Measurements from ENCODE around the gene DRD4. TPM values are rescaled to one million over a fixed set of nuclear protein-coding genes. Genes with fewer than 3 reads are reported as not detected.

DRD4 gene
- total and polyA plus RNA-seq, 2 of the 8 experiments (the other 6 are each of a cell fraction or from before 2014, with no cell fraction given): 3.4 to 4.9 TPM

- Histone ChIP-seq H3K4me1 (replicated peaks in 1 of 4; ENCODE audit: control insufficient read depth in 3 of 4, insufficient read depth in 4 of 4, low read length in 3 of 4) (peaks cover 0 to 6% (median under 1%) of the 10 kb centered on the region in 4 experiments; a peak in 2 of 7 replicates), H3K23ac (ENCODE audit: insufficient read length) (no peak overlapping the region), H3K36me3 (ENCODE audit: control insufficient read depth in 2 of 4, insufficient read depth in 4 of 4, low read length in 3 of 4) (no peaks in the 10 kb centered on the region), H3K23me2 (ENCODE audit: low read depth, low read length) (no peaks in the 10 kb centered on the region; the same call in 1 of the 2 replicates), H2BK5ac (ENCODE audit: low read depth, low read length) (no peak overlapping the region), H2AK5ac (ENCODE audit: low read depth, low read length) (no peak overlapping the region), H3K79me2 (ENCODE audit: control insufficient read depth in 1 of 2, insufficient read depth in 2 of 2, low read length in 2 of 2) (no peaks in the 10 kb centered on the region), H3K14ac (ENCODE audit: insufficient read length) (no peak overlapping the region), H2BK15ac (ENCODE audit: low read length) (no peak overlapping the region), H3K27ac (ENCODE audit: low read depth, low read length) (no peak overlapping the region), H4K91ac (replicated peaks; ENCODE audit: insufficient read length, low read length) (no peak overlapping the region), H2BK120ac (replicated peaks; ENCODE audit: low read depth, low read length) (no peak overlapping the region), H2BK20ac (ENCODE audit: low read length) (no peak overlapping the region), H3K4ac (replicated peaks; ENCODE audit: insufficient read length, low read depth, low read length) (no peak overlapping the region), H3K9me3 (ENCODE audit: insufficient read depth in 2 of 2, low read depth in 1 of 2, low read length in 1 of 2) (no peaks in the 10 kb centered on the region), H3K56ac (replicated peaks; ENCODE audit: insufficient read length, low read depth, low read length) (no peak overlapping the region), H3K79me1 (ENCODE audit: low read depth, low read length) (no peaks in the 10 kb centered on the region), H3K9ac (replicated peaks in 1 of 4; ENCODE audit: extremely low read depth in 1 of 4, low read depth in 3 of 4, low read length in 3 of 4) (no peak overlapping the region), H2AFZ (ENCODE audit: low read length) (no peak overlapping the region), H3K4me2 (ENCODE audit: insufficient read depth in 1 of 2, low read depth in 2 of 2, low read length in 2 of 2) (no peak overlapping the region), H4K8ac (ENCODE audit: extremely low read depth, insufficient read depth, low read length) (no peak overlapping the region), H2BK12ac (ENCODE audit: low read depth, low read length) (no peak overlapping the region), H4K5ac (ENCODE audit: insufficient read length, low read depth, low read length) (no peak overlapping the region), H3K4me3 (ENCODE audit: extremely low read depth in 1 of 4, insufficient read depth in 2 of 4, low read depth in 3 of 4, low read length in 4 of 4) (no peak overlapping the region), H3K18ac (ENCODE audit: extremely low read depth, low read length) (no peak overlapping the region), H3K27me3 (replicated peaks in 1 of 4; ENCODE audit: control insufficient read depth in 3 of 4, extremely low read depth in 1 of 4, insufficient read depth in 3 of 4, low read length in 3 of 4) (peaks cover 3 to 14% (median 10%) of the 10 kb centered on the region in 4 experiments; a peak in 6 of 7 replicates), H4K20me1 (replicated peaks in 1 of 2; ENCODE audit: control insufficient read depth in 1 of 2, insufficient read depth in 2 of 2, low read length in 2 of 2) (peaks cover 0 to 11% of the 10 kb centered on the region in 2 experiments)
- ChIA-PET POLR2A (ENCODE audit: partially characterized antibody) (interaction anchor here (0.6 to 2.8 kb wide), 6 partner anchors 15 to 185 kb away, joined by 3 to 10 read pairs (median 4); no protein-coding TSS in a partner anchor), CTCF (ENCODE audit: partially characterized antibody) (no interaction called here)
- WGBS, 2 experiments (ENCODE audit: extremely low coverage in 1 of 2, insufficient coverage in 1 of 2, insufficient read length in 1 of 2, insufficient replicate concordance in 2 of 2, low coverage in 1 of 2, low lambda C conversion rate in 2 of 2, missing lambda C conversion rate in 1 of 2): 96% methylated on average over 22 of the region's 25 CpGs; no CpG with 5 or more reads in 1 of the 2 experiments
- no peak for DNase-seq (ENCODE audit: low read depth in 1 of 2, low spot score in 2 of 2)
- FAIRE-seq: no peak
- no peak for TF ChIP-seq SIRT6 (IDR thresholded peaks at IDR 0.05; ENCODE audit: low read length)
- TF ChIP-seq RBBP5 (IDR thresholded peaks at IDR 0.05; ENCODE audit: borderline replicate concordance, low read depth, low read length): no peak
- TF ChIP-seq POU5F1 (IDR thresholded peaks at IDR 0.05; ENCODE audit: low read depth, low read length): no peak
- no peak for TF ChIP-seq CHD2 (IDR thresholded peaks at IDR 0.05; ENCODE audit: low read length)
- TF ChIP-seq CTBP2 (IDR thresholded peaks at IDR 0.05; ENCODE audit: borderline replicate concordance, insufficient read depth, insufficient read length, low read length): no peak
- no peak for TF ChIP-seq NRF1 (IDR thresholded peaks at IDR 0.05; ENCODE audit: low read depth, low read length)
- TF ChIP-seq RAD21 (IDR thresholded peaks at IDR 0.05 in 1 of 2, conservative IDR thresholded peaks at IDR 0.05 in 1 of 2; ENCODE audit: low read depth in 2 of 2, low read length in 2 of 2): no peak
Observed at GRCh38 chr11:623999-624704, 12.9 kb upstream of the DRD4 start.

Measured in H1 (cell line).